ENCODE measurements around the gene PUSL1. TPM values are rescaled to one million over a fixed set of nuclear protein-coding genes. Genes with fewer than 3 reads are reported as not detected.

The PUSL1 gene
- total RNA-seq, 4 donors from 2014 or later = 6.2 to 13.1 (median 9.5) TPM

GRCh38 chr1:1346501-1346890 lies 38.1 kb downstream of the PUSL1 start:
- H3K27ac ChIP-seq = peak overlapping the region; percentile 96 to 99 (median 98)
- peaks cover 53 to 70% of the 10 kb centered on the region in 2 donors for H3K4me1 ChIP-seq
- in situ Hi-C loops (cut with MboI; ENCODE audit: low sequenced_read_pairs in 4 of 4) (no loop called here), intact Hi-C loops (cut with DNase I; ENCODE audit: low total_unique reads) (loop anchor here (5.0 kb wide), 2 partner anchors 161 to 364 kb away; partner anchors contain the start of gene PERM1)
- peaks cover 0 to 4% of the 10 kb centered on the region in 2 donors for H3K36me3 ChIP-seq
- H3K4me3 ChIP-seq = peak overlapping the region; percentile 56 to 74 (median 60)
- TF ChIP-seq POLR2A (IDR thresholded peaks at IDR 0.05) (no peak), CTCF (IDR thresholded peaks at IDR 0.05 in 4 of 5, conservative IDR thresholded peaks at IDR 0.05 in 1 of 5) (no peak)
- H3K9me3 ChIP-seq = no peaks in the 10 kb centered on the region
- DNase-seq (no peak), ATAC-seq (no peak)
- H3K27me3 ChIP-seq = no peaks in the 10 kb centered on the region

- ATAC-seq = no peak
- peak overlapping the region; percentile 56 to 74 (median 60) for H3K4me3 ChIP-seq
- H3K27me3 ChIP-seq = no peaks in the 10 kb centered on the region
- peaks cover 53 to 68% of the 10 kb centered on the region in 2 donors for H3K4me1 ChIP-seq
- DNase-seq = no peak
- intact Hi-C loops (cut with DNase I; ENCODE audit: low total_unique reads) (loop anchor here (5.0 kb wide), 2 partner anchors 160 to 365 kb away; partner anchors contain the start of gene PERM1), in situ Hi-C loops (cut with MboI; ENCODE audit: low sequenced_read_pairs in 4 of 4) (no loop called here)
- no peak for TF ChIP-seq POLR2A (IDR thresholded peaks at IDR 0.05)
- no peak for TF ChIP-seq CTCF (IDR thresholded peaks at IDR 0.05 in 4 of 5, conservative IDR thresholded peaks at IDR 0.05 in 1 of 5)
- peak overlapping the region; percentile 96 to 99 (median 98) for H3K27ac ChIP-seq
- H3K9me3 ChIP-seq = no peaks in the 10 kb centered on the region
- no peaks in the 10 kb centered on the region for H3K36me3 ChIP-seq
Observed at GRCh38 chr1:1347026-1347595, 38.7 kb downstream of the PUSL1 start.

GRCh38 chr1:1347663-1348419 lies 39.4 kb downstream of the PUSL1 start:
- Histone ChIP-seq H3K4me3 (peak overlapping the region; percentile 56 to 74 (median 60)), H3K36me3 (no peaks in the 10 kb centered on the region), H3K4me1 (peaks cover 56 to 64% of the 10 kb centered on the region in 2 donors), H3K27me3 (no peaks in the 10 kb centered on the region), H3K27ac (peak overlapping the region; percentile 96 to 99 (median 98)), H3K9me3 (no peaks in the 10 kb centered on the region)
- DNase-seq (peak; percentile 73 to 85), ATAC-seq (peak; percentile 41 to 50)
- in situ Hi-C loops (cut with MboI; ENCODE audit: low sequenced_read_pairs in 4 of 4) = no loop called here
- TF ChIP-seq POLR2A (IDR thresholded peaks at IDR 0.05) (peak; percentile 90), CTCF (IDR thresholded peaks at IDR 0.05 in 4 of 5, conservative IDR thresholded peaks at IDR 0.05 in 1 of 5) (peak in 1 of 5 experiments; percentile 6)
- intact Hi-C loops (cut with DNase I; ENCODE audit: low total_unique reads) = loop anchor here (1.0 to 5.0 kb wide), 5 partner anchors 23 to 366 kb away; partner anchors contain the start of genes CCNL2, CPTP, INTS11 and PERM1

GRCh38 chr1:1348420-1349255 lies 40.2 kb downstream of the PUSL1 start:
- intact Hi-C loops (cut with DNase I; ENCODE audit: low total_unique reads) (loop anchor here (1.0 to 5.0 kb wide), 6 partner anchors 24 to 366 kb away; partner anchors contain the start of genes AURKAIP1, CCNL2, CPTP and INTS11), in situ Hi-C loops (cut with MboI; ENCODE audit: low sequenced_read_pairs in 4 of 4) (no loop called here)
- peaks cover 55 to 59% of the 10 kb centered on the region in 2 donors for H3K4me1 ChIP-seq

More at GRCh38 chr1:1348420-1349255, 40.2 kb downstream of the PUSL1 start:
- Histone ChIP-seq H3K27me3 (peaks cover 0 to 2% (median 0%) of the 10 kb centered on the region in 3 donors), H3K9me3 (no peaks in the 10 kb centered on the region), H3K36me3 (no peaks in the 10 kb centered on the region), H3K4me3 (peak overlapping the region; percentile 56 to 74 (median 60)), H3K27ac (peak overlapping the region; percentile 96 to 99 (median 98))
- DNase-seq (no peak), ATAC-seq (peak; percentile 9 to 16)
- TF ChIP-seq CTCF (IDR thresholded peaks at IDR 0.05 in 4 of 5, conservative IDR thresholded peaks at IDR 0.05 in 1 of 5) (no peak), POLR2A (IDR thresholded peaks at IDR 0.05) (no peak)
